ENCODE data around the gene COL21A1. TPM values are rescaled to one million over a fixed set of nuclear protein-coding genes. Genes with fewer than 3 reads are reported as not detected.

Gene COL21A1
- total RNA-seq, 1 experiment from 2014 or later = 49.0 TPM

- Histone ChIP-seq H3K27ac (ENCODE audit: low read depth, low read length, poor library complexity, severe bottlenecking) (peak overlapping the region; percentile 49), H3K36me3 (ENCODE audit: insufficient read depth, low read length, poor library complexity, severe bottlenecking) (no peaks in the 10 kb centered on the region), H3K4me1 (ENCODE audit: insufficient read depth, low read length, poor library complexity, severe bottlenecking) (peaks cover 68% of the 10 kb centered on the region), H3K9me3 (ENCODE audit: low read depth, low read length, poor library complexity, severe bottlenecking) (no peaks in the 10 kb centered on the region), H3K4me3 (ENCODE audit: low read depth, low read length, poor library complexity, severe bottlenecking) (no peak overlapping the region), H3K27me3 (replicated peaks; ENCODE audit: insufficient read depth, low read depth, low read length, poor library complexity) (no peaks in the 10 kb centered on the region)
- no peak for TF ChIP-seq EZH2 (IDR thresholded peaks at IDR 0.05; ENCODE audit: borderline replicate concordance, low read depth, low read length, poor library complexity, severe bottlenecking)
- TF ChIP-seq CTCF (conservative IDR thresholded peaks at IDR 0.05; ENCODE audit: low read depth, low read length) = no peak
- POLR2A ChIA-PET (ENCODE audit: low non-redundant PET) = no interaction called here
- intact Hi-C loops (cut with micrococcal nuclease; ENCODE audit: unreplicated experiment) = no loop called here
- BruUV-seq (replicated peaks) = no TSS peak
- CTCF ChIA-PET = interaction anchor here (0.6 kb wide), 1 partner anchor 685 kb away, joined by 5 read pairs; no protein-coding TSS in a partner anchor
- DNase-seq (ENCODE audit: low spot score) = peak; percentile 76
Measured at GRCh38 chr6:56222499-56222898, 24.9 kb downstream of the COL21A1 start.

- no peaks in the 10 kb centered on the region for H3K27me3 ChIP-seq (replicated peaks; ENCODE audit: insufficient read depth, low read depth, low read length, poor library complexity)
- no peaks in the 10 kb centered on the region for H3K9me3 ChIP-seq (ENCODE audit: low read depth, low read length, poor library complexity, severe bottlenecking)
- ChIA-PET CTCF (no interaction called here), POLR2A (ENCODE audit: low non-redundant PET) (no interaction called here)
- no peak overlapping the region for H3K4me3 ChIP-seq (ENCODE audit: low read depth, low read length, poor library complexity, severe bottlenecking)
- no peak overlapping the region for H3K27ac ChIP-seq (ENCODE audit: low read depth, low read length, poor library complexity, severe bottlenecking)
- no peaks in the 10 kb centered on the region for H3K36me3 ChIP-seq (ENCODE audit: insufficient read depth, low read length, poor library complexity, severe bottlenecking)
- TF ChIP-seq EZH2 (IDR thresholded peaks at IDR 0.05; ENCODE audit: borderline replicate concordance, low read depth, low read length, poor library complexity, severe bottlenecking) (no peak), CTCF (conservative IDR thresholded peaks at IDR 0.05; ENCODE audit: low read depth, low read length) (no peak)
- no TSS peak for BruUV-seq (replicated peaks)
- peak; percentile 44 for DNase-seq (ENCODE audit: low spot score)
- peaks cover 60% of the 10 kb centered on the region for H3K4me1 ChIP-seq (ENCODE audit: insufficient read depth, low read length, poor library complexity, severe bottlenecking)
- intact Hi-C loops (cut with micrococcal nuclease; ENCODE audit: unreplicated experiment) = no loop called here
Measured at GRCh38 chr6:56220078-56220477, 27.3 kb downstream of the COL21A1 start.

DNA sequence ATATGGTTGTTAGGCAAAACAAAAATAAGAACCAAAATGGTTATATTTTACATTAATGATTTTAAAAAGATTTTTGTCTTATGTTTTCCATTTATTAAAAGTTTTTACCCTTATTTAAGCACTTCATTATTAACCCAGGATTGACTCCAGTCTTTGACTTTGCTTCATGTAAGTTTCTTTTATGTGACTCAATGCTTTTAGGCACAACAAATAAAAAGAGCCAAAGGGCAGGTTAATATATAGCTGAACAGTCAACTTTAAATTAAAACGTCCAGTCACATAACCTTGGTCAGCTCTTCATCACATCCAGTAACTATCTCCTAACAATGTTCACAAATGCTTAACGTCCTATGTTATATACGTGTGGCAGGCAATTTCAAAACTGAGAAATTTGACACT, 32.7 kb downstream of the COL21A1 start:
- ChIA-PET POLR2A (ENCODE audit: low non-redundant PET) (interaction anchor here (0.6 kb wide), 1 partner anchor 13 kb away, joined by 4 read pairs; no protein-coding TSS in a partner anchor), CTCF (no interaction called here)
- Histone ChIP-seq H3K36me3 (ENCODE audit: insufficient read depth, low read length, poor library complexity, severe bottlenecking) (no peaks in the 10 kb centered on the region), H3K4me1 (ENCODE audit: insufficient read depth, low read length, poor library complexity, severe bottlenecking) (peaks cover 17% of the 10 kb centered on the region), H3K27me3 (replicated peaks; ENCODE audit: insufficient read depth, low read depth, low read length, poor library complexity) (no peaks in the 10 kb centered on the region), H3K4me3 (ENCODE audit: low read depth, low read length, poor library complexity, severe bottlenecking) (no peak overlapping the region), H3K27ac (ENCODE audit: low read depth, low read length, poor library complexity, severe bottlenecking) (no peak overlapping the region), H3K9me3 (ENCODE audit: low read depth, low read length, poor library complexity, severe bottlenecking) (no peaks in the 10 kb centered on the region)
- intact Hi-C loops (cut with micrococcal nuclease; ENCODE audit: unreplicated experiment) = no loop called here
- no peak for DNase-seq (ENCODE audit: low spot score)
- BruUV-seq (replicated peaks) = no TSS peak
- TF ChIP-seq CTCF (conservative IDR thresholded peaks at IDR 0.05; ENCODE audit: low read depth, low read length) (no peak), EZH2 (IDR thresholded peaks at IDR 0.05; ENCODE audit: borderline replicate concordance, low read depth, low read length, poor library complexity, severe bottlenecking) (no peak)

All from A673 (cell line).